Ishikawa (cell line): ENCODE data around the gene UST.

Experiments
- CREB1 ChIP-seq: IDR thresholded peaks from 2 replicates; pipeline ENCODE4 v1.6.1; 2012; ENCODE audit warnings: low read depth
- EGR1 ChIP-seq: IDR thresholded peaks from 2 replicates; pipeline ENCODE4 v1.6.1; 2012
- EP300 ChIP-seq: IDR thresholded peaks from 2 replicates; pipeline ENCODE4 v1.6.1; 2012; ENCODE audit warnings: borderline replicate concordance
- FOXM1 ChIP-seq: IDR thresholded peaks from 2 replicates; pipeline ENCODE4 v1.6.1; 2012; ENCODE audit warnings: low read depth, borderline replicate concordance
- NFIC ChIP-seq: IDR thresholded peaks from 2 replicates; pipeline ENCODE4 v1.6.1; 2012
- RAD21 ChIP-seq: IDR thresholded peaks from 2 replicates; pipeline ENCODE4 v1.6.1; 2012; ENCODE audit warnings: low read depth
- TEAD4 ChIP-seq: IDR thresholded peaks from 2 replicates; pipeline ENCODE4 v1.6.1; 2012
- YY1 ChIP-seq: IDR thresholded peaks from 2 replicates; pipeline ENCODE4 v1.6.1; 2012; ENCODE audit warnings: low read depth
- TF ChIP-seq, protein P1 (sequence below): IDR thresholded peaks from 2 replicates; pipeline ENCODE4 v1.6.1; 2012; ENCODE audit warnings: low read depth, mild to moderate bottlenecking
- TF ChIP-seq, protein P2 (sequence below): IDR thresholded peaks from 2 replicates; pipeline ENCODE4 v1.6.1; 2012

DNA sequence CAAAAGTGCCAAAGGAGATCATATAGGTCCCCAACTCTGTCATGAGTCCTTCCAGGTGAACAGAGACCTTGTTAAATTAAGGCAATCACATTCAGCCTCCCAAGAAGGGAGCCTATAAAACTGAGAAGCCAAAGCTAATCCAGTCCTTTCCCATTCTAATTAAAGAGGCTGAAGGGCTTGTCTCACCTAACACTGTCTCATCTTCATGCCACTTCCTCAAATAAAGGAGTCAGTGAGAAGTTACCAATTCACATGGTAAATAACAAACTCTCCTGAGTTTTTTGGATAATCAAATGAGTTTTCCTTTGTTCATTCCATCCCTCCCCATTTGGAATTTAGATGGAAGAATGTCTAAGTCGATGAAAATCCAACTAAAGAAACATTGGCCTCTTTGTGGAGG lies 242.8 kb downstream of the UST start:
- TF ChIP-seq FOXM1, result no peak
- TF ChIP-seq RAD21, result no peak
- TF ChIP-seq YY1, result no peak
- TF ChIP-seq EP300, result no peak
- no peak for TF ChIP-seq TEAD4
- no peak for TF ChIP-seq CREB1
- TF ChIP-seq NFIC, result no peak
- TF ChIP-seq, protein P1, sequence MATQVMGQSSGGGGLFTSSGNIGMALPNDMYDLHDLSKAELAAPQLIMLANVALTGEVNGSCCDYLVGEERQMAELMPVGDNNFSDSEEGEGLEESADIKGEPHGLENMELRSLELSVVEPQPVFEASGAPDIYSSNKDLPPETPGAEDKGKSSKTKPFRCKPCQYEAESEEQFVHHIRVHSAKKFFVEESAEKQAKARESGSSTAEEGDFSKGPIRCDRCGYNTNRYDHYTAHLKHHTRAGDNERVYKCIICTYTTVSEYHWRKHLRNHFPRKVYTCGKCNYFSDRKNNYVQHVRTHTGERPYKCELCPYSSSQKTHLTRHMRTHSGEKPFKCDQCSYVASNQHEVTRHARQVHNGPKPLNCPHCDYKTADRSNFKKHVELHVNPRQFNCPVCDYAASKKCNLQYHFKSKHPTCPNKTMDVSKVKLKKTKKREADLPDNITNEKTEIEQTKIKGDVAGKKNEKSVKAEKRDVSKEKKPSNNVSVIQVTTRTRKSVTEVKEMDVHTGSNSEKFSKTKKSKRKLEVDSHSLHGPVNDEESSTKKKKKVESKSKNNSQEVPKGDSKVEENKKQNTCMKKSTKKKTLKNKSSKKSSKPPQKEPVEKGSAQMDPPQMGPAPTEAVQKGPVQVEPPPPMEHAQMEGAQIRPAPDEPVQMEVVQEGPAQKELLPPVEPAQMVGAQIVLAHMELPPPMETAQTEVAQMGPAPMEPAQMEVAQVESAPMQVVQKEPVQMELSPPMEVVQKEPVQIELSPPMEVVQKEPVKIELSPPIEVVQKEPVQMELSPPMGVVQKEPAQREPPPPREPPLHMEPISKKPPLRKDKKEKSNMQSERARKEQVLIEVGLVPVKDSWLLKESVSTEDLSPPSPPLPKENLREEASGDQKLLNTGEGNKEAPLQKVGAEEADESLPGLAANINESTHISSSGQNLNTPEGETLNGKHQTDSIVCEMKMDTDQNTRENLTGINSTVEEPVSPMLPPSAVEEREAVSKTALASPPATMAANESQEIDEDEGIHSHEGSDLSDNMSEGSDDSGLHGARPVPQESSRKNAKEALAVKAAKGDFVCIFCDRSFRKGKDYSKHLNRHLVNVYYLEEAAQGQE, result no peak
- no peak for TF ChIP-seq EGR1
- TF ChIP-seq, protein P2, sequence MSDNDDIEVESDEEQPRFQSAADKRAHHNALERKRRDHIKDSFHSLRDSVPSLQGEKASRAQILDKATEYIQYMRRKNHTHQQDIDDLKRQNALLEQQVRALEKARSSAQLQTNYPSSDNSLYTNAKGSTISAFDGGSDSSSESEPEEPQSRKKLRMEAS, result no peak
